ENCODE data around the gene FAM89A. TPM values are rescaled to one million over a fixed set of nuclear protein-coding genes. Genes with fewer than 3 reads are reported as not detected.
A peak's percentile ranks its signal among the peaks of the same experiment; 100 is the strongest.

The FAM89A gene
- total RNA-seq, 1 experiment from 2014 or later: 1.5 TPM

DNA sequence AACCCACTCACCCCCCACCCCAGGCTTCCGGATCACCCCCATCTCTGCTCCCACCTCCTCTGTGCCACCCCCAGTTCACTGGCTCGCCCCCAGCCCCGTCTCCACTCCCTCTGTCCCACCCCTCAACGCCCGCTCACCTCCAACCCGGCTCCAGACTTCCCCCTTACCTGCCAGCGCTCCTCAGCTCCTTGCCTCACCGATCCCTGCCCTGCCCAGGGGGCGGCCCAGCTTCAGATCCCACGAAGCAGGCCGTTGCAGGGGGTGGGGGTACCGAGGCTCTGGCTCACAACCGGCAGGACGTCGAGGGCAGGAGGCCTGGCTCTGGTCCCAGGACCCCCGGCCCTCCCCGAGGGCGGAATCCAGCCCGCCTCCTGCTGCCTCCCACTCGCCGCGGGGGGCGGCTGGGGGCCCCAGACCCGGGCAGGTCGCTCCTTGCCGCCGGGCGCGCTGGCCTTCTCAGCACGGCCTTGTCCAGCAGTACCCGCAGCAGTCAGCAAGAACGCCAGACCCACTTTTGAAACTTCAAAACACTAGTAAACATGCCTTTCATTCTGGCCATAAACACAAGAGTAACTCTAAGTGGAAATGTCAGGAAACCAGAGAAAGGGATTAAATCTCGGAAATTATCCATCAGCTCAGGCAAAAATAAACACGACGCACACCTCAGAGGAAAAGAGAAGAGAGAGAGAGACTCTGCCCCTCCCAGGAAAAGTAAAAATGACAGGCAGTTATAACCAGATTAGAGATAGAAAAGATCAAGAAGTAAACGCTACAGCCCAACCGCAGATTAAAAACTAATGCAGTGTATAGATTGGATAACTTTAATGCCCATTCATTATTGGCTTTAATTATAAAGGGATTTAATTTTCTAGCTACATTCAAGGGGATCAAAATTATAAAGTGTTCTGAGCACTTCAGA lies 1.0 kb upstream of the FAM89A start:
- no peak overlapping the region for H3K23ac ChIP-seq (ENCODE audit: insufficient read length, low read depth, low read length)
- no peak overlapping the region for H3K56ac ChIP-seq (ENCODE audit: insufficient read length, low read depth, low read length)
- H2BK5ac ChIP-seq (ENCODE audit: insufficient read length, low read length): no peak overlapping the region
- H3K14ac ChIP-seq (ENCODE audit: insufficient read depth, low read length): no peak overlapping the region
- no peak overlapping the region for H4K91ac ChIP-seq (ENCODE audit: insufficient read length, low read depth, low read length)
- DNase-seq: peak; percentile 42
- no peak overlapping the region for H2BK15ac ChIP-seq (ENCODE audit: low read depth, low read length)
- TF ChIP-seq, protein P1, sequence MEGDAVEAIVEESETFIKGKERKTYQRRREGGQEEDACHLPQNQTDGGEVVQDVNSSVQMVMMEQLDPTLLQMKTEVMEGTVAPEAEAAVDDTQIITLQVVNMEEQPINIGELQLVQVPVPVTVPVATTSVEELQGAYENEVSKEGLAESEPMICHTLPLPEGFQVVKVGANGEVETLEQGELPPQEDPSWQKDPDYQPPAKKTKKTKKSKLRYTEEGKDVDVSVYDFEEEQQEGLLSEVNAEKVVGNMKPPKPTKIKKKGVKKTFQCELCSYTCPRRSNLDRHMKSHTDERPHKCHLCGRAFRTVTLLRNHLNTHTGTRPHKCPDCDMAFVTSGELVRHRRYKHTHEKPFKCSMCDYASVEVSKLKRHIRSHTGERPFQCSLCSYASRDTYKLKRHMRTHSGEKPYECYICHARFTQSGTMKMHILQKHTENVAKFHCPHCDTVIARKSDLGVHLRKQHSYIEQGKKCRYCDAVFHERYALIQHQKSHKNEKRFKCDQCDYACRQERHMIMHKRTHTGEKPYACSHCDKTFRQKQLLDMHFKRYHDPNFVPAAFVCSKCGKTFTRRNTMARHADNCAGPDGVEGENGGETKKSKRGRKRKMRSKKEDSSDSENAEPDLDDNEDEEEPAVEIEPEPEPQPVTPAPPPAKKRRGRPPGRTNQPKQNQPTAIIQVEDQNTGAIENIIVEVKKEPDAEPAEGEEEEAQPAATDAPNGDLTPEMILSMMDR (conservative IDR thresholded peaks at IDR 0.05): no peak
- H3K4me1 ChIP-seq (ENCODE audit: insufficient read depth, low read length): no peaks in the 10 kb centered on the region
- H3K79me2 ChIP-seq (ENCODE audit: insufficient read depth, low read length): no peaks in the 10 kb centered on the region
- WGBS (ENCODE audit: extremely low coverage, insufficient read length, low lambda C conversion rate): no CpG with 5 or more reads among the region's 37 CpGs
- H2BK12ac ChIP-seq (ENCODE audit: insufficient read length, low read depth, low read length): no peak overlapping the region
- peaks cover 12% of the 10 kb centered on the region for H3K23me2 ChIP-seq (ENCODE audit: insufficient read length, low read depth, low read length, poor library complexity, severe bottlenecking)
- no peak overlapping the region for H2BK20ac ChIP-seq (ENCODE audit: low read depth, low read length, poor library complexity, severe bottlenecking)
- H4K20me1 ChIP-seq (ENCODE audit: control insufficient read depth, insufficient read depth, insufficient read length): no peaks in the 10 kb centered on the region
- Mint-ChIP-seq H3K4me3 (peak overlapping the region; percentile 57 to 82), H3K27ac (no peak overlapping the region; a peak in 1 of 7 replicates), H3K36me3 (ENCODE audit: insufficient read depth in 1 of 3, low read depth in 3 of 3) (no peaks in the 10 kb centered on the region; a peak in 1 of 7 replicates), H3K4me1 (peaks cover 10 to 13% of the 10 kb centered on the region in 2 experiments), H3K27me3 (ENCODE audit: low read depth) (peaks cover 96% of the 10 kb centered on the region), H3K9me3 (peaks cover 7 to 8% of the 10 kb centered on the region in 2 experiments)
- peak overlapping the region; percentile 52 for H3K4me2 ChIP-seq (ENCODE audit: insufficient read depth, insufficient read length, low read length)
- no peak overlapping the region for H3K4ac ChIP-seq (ENCODE audit: low read depth, low read length)
- H3T11ph ChIP-seq (ENCODE audit: low read length): no peak overlapping the region
- no peak overlapping the region for H2AFZ ChIP-seq (ENCODE audit: low read length)
- H4K8ac ChIP-seq (replicated peaks; ENCODE audit: insufficient read length, low read depth, low read length): no peak overlapping the region
- H3K27ac ChIP-seq (ENCODE audit: insufficient read length, low read depth, low read length): no peak overlapping the region
- no peak overlapping the region for H3K18ac ChIP-seq (ENCODE audit: insufficient read length, low read depth, low read length)
- H3K27me3 ChIP-seq (ENCODE audit: insufficient read depth, low read length): peaks cover 51% of the 10 kb centered on the region; the same call in 1 of the 2 replicates
- peaks cover 8% of the 10 kb centered on the region for H3K9me3 ChIP-seq (ENCODE audit: control insufficient read depth, low read depth, low read length)
- H2AK5ac ChIP-seq (ENCODE audit: insufficient read length, low read length): no peak overlapping the region
- H2BK120ac ChIP-seq (ENCODE audit: low read depth, low read length, poor library complexity, severe bottlenecking): no peak overlapping the region
- no peaks in the 10 kb centered on the region for H3K79me1 ChIP-seq (ENCODE audit: insufficient read depth, low read depth, low read length, poor library complexity, severe bottlenecking)
- no peak overlapping the region for H3K9ac ChIP-seq (ENCODE audit: extremely low read depth, insufficient read length, low read length)
- H4K5ac ChIP-seq (ENCODE audit: insufficient read length, low read depth, low read length): no peak overlapping the region
